GM18873 (cell line): Measurements from ENCODE around the gene HESX1.

ENCODE experiments used
- ATAC-seq: cut with Tn5 transposase; IDR thresholded peaks from one replicate; pipeline ENCODE4 v1.9.1; 2021; ENCODE audit warnings: mild to moderate bottlenecking, moderate library complexity, moderate number of reproducible peaks; ENCODE audit not compliant: unreplicated experiment, low FRiP score

Gene HESX1

GRCh38 chr3:57150113-57150581 lies 49.6 kb downstream of the HESX1 start:
- no peak for ATAC-seq
